Inflammatory macrophage treated with lipopolysaccharide for 4 hours (primary cell): Measurements from ENCODE around the gene CNTFR.

Experiments
- DNase-seq: peaks from one replicate; pipeline ENCODE4 v3.0.0-alpha.2; 2020

CNTFR gene

DNA sequence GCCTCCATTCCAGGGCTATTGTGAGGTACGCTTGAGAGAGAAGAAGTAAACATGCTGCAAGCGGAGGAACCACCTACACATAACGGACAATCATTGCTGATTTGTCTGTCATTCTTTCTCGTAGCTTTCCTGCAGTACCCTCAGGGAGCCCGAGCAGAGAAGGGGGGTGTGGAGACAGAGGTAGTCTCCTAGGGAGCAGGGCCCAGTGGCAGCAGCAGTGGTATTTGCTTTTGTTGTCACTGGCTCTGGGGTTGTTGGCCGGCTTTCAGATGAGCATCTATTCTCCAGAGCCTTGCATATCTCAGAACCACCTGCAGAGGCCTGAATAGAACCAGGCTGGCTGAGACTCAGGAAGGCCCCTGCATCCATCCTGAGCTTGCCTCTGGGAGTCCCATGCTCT lies 86.6 kb downstream of the CNTFR start:
- DNase-seq: no peak

DNA sequence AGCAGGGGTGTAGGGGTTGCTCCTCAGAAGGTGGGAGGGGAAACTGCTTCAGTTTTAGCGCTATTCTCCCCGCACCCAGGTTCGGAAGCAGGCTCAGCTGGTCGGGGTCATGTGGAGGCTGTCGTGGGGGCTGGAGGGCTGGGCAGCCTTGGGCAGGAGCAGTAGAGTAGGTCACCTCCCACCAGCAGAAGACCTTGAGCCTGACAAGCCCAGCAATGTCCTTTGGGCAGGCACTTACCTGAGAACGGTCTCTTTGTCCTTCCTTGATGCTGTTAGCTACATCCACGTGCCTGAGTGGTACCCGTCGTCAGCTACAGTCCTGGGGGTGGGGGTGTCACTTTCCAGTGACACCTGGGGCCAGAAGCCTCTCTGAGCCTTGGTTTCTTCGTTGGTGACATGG lies 87.1 kb downstream of the CNTFR start:
- DNase-seq: no peak

DNA sequence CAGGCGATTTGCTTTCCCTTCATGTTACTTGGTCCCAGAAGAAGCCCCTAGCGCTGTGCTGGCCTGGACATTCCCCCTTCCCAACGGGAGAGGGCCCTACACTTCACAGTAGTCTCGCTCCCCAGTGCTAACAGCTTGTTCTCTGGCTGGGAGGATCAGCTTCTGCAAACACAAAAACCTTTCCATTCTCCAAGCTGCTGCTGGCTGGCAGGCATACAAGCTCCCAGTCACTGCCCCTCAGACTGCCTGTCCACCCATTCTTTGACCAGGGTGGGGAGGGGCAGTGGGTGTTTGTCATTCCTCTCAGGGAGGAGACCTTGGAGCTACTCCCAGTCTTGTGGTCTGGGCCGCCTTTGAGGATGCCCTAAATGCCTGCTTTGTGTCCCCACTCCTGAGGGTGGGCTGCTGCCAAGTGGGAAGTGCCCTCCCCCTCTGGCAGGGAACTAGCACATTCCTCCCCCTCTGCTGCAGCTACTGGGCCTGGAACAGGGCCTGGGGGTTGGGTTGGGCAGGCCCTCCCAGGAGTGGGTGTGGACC lies 87.6 kb downstream of the CNTFR start:
- DNase-seq: no peak
